Measurements from ENCODE around the gene GRAP2.

GRAP2 gene

GRCh38 chr22:40007853-40008710 lies 107.2 kb downstream of the GRAP2 start:
- no peak overlapping the region for H3K9ac ChIP-seq (ENCODE audit: low read length in 2 of 2)
- no peaks in the 10 kb centered on the region for H3K36me3 ChIP-seq (ENCODE audit: control insufficient read depth in 2 of 2, insufficient read depth in 2 of 2, low read length in 2 of 2)
- no peaks in the 10 kb centered on the region for H3K9me3 ChIP-seq (ENCODE audit: control insufficient read depth in 2 of 2, low read length in 2 of 2)
- peaks cover 3% of the 10 kb centered on the region for H3K4me1 ChIP-seq (ENCODE audit: control insufficient read depth, insufficient read depth, low read length)
- no peak overlapping the region for H3K27ac ChIP-seq (ENCODE audit: low read length)
- H3K4me3 ChIP-seq (ENCODE audit: low read length in 2 of 2): no peak overlapping the region
- H3K27me3 ChIP-seq (ENCODE audit: control insufficient read depth in 1 of 2, insufficient read depth in 2 of 2, low read length in 2 of 2): peaks cover 26 to 31% of the 10 kb centered on the region in 2 donors

- no peaks in the 10 kb centered on the region for H3K36me3 ChIP-seq (ENCODE audit: control insufficient read depth in 2 of 2, insufficient read depth in 2 of 2, low read length in 2 of 2)
- no peak overlapping the region for H3K27ac ChIP-seq (ENCODE audit: low read length)
- no peak overlapping the region for H3K4me3 ChIP-seq (ENCODE audit: low read length in 2 of 2)
- H3K27me3 ChIP-seq (ENCODE audit: control insufficient read depth in 1 of 2, insufficient read depth in 2 of 2, low read length in 2 of 2): peaks cover 24 to 26% of the 10 kb centered on the region in 2 donors
- H3K9ac ChIP-seq (ENCODE audit: low read length in 2 of 2): no peak overlapping the region
- H3K9me3 ChIP-seq (ENCODE audit: control insufficient read depth in 2 of 2, low read length in 2 of 2): no peaks in the 10 kb centered on the region
- H3K4me1 ChIP-seq (ENCODE audit: control insufficient read depth, insufficient read depth, low read length): peaks cover 3% of the 10 kb centered on the region
These were observed 107.9 kb downstream of the GRAP2 start for GRCh38 chr22:40008726-40009291.

GRCh38 chr22:40009292-40009774 lies 108.4 kb downstream of the GRAP2 start:
- no peak overlapping the region for H3K27ac ChIP-seq (ENCODE audit: low read length)
- H3K4me3 ChIP-seq (ENCODE audit: low read length in 2 of 2): no peak overlapping the region
- no peaks in the 10 kb centered on the region for H3K9me3 ChIP-seq (ENCODE audit: control insufficient read depth in 2 of 2, low read length in 2 of 2)
- H3K27me3 ChIP-seq (ENCODE audit: control insufficient read depth in 1 of 2, insufficient read depth in 2 of 2, low read length in 2 of 2): peaks cover 24 to 26% of the 10 kb centered on the region in 2 donors
- H3K4me1 ChIP-seq (ENCODE audit: control insufficient read depth, insufficient read depth, low read length): peaks cover 3% of the 10 kb centered on the region
- no peaks in the 10 kb centered on the region for H3K36me3 ChIP-seq (ENCODE audit: control insufficient read depth in 2 of 2, insufficient read depth in 2 of 2, low read length in 2 of 2)
- no peak overlapping the region for H3K9ac ChIP-seq (ENCODE audit: low read length in 2 of 2)

DNA sequence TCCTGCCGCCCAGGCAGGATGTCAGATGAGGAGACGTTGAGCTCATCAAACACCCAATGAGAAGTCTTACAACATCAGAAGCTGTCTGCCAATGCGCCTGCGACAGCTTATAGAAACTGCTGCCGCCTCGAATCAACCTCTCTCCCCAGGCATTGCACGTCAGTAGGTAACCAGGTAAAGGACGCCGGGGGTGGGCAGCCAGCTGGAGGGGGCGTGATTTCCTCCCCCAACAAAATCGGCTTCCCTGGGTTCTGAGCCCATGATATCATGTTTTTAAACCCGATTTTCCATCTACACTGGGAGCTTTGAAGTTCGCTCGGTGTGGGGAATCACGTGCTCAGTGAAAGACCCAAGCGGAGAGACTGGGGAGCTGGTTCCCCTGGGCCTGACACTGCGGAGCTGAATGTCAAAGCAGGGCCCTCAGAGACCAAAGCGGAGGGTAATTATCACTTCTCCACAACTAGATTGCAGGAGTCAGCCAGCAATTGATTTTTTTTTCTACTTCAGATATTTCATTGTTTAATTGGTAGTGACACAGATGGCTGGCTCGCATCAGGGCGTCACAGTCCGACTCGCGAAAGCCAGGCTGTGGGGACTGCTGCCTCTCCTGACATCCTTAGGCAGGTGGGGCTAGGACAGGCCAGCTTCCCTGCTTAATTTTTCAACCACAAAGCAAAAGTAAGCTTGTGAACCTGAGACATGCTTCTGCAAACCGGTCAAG lies 109.2 kb downstream of the GRAP2 start:
- H3K9ac ChIP-seq (ENCODE audit: low read length in 2 of 2): no peak overlapping the region
- H3K4me1 ChIP-seq (ENCODE audit: control insufficient read depth, insufficient read depth, low read length): peaks cover 3% of the 10 kb centered on the region
- no peaks in the 10 kb centered on the region for H3K9me3 ChIP-seq (ENCODE audit: control insufficient read depth in 2 of 2, low read length in 2 of 2)
- no peaks in the 10 kb centered on the region for H3K36me3 ChIP-seq (ENCODE audit: control insufficient read depth in 2 of 2, insufficient read depth in 2 of 2, low read length in 2 of 2)
- no peak overlapping the region for H3K27ac ChIP-seq (ENCODE audit: low read length)
- H3K27me3 ChIP-seq (ENCODE audit: control insufficient read depth in 1 of 2, insufficient read depth in 2 of 2, low read length in 2 of 2): peaks cover 23 to 24% of the 10 kb centered on the region in 2 donors
- no peak overlapping the region for H3K4me3 ChIP-seq (ENCODE audit: low read length in 2 of 2)

DNA sequence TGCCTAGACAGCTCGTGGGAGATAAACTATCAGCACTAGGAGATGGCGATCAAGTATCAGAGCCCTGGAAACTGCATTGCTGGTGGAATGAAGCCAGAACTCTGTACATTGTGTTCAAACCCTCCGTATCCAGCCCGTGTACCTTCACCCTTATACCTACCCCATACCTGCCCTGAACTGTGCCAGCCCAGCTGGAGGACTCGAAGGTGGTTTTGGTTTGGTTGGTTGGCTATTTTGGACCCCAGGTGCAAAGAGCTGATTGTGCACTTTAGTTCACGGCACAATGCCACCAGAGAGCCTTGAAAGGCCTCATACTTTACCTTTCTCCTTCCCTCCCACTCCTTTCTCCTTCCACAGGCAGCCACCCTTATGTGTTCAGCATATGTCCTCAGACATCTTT lies 109.9 kb downstream of the GRAP2 start:
- Histone ChIP-seq H3K27ac (ENCODE audit: low read length) (no peak overlapping the region), H3K4me3 (ENCODE audit: low read length in 2 of 2) (no peak overlapping the region), H3K9ac (ENCODE audit: low read length in 2 of 2) (no peak overlapping the region), H3K4me1 (ENCODE audit: control insufficient read depth, insufficient read depth, low read length) (peaks cover 3% of the 10 kb centered on the region), H3K36me3 (ENCODE audit: control insufficient read depth in 2 of 2, insufficient read depth in 2 of 2, low read length in 2 of 2) (no peaks in the 10 kb centered on the region), H3K27me3 (ENCODE audit: control insufficient read depth in 1 of 2, insufficient read depth in 2 of 2, low read length in 2 of 2) (peaks cover 23 to 24% of the 10 kb centered on the region in 2 donors), H3K9me3 (ENCODE audit: control insufficient read depth in 2 of 2, low read length in 2 of 2) (no peaks in the 10 kb centered on the region)

DNA sequence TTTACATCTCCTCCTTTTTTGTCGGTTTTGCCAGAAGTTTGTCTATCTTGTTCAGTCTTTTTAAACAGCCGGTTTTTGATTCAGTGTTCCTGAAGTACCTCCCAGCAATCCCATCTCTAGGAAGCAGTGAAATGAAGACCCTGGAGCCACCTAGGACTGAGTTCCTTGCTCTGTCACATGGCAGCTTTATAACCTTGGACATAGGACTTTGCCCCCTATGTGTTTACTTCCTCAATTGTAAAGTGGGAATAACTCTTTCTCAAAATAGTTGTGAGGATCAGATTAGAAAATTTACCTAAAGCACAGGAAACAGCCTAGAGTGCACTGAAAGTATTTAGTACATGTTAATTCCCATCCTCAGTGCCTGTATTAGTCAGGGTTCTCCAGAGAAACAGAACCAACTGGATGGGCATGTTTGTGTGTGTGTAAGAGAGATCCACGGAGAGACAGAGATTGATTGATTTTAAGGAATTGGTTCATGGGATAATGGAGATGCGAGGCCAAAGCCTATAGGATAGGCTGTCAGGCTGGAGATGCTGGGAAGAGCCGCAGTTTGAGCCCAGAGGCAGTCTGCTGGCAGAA lies 113.9 kb downstream of the GRAP2 start:
- Histone ChIP-seq H3K4me1 (ENCODE audit: control insufficient read depth, insufficient read depth, low read length) (no peaks in the 10 kb centered on the region), H3K27me3 (ENCODE audit: control insufficient read depth in 1 of 2, insufficient read depth in 2 of 2, low read length in 2 of 2) (peaks cover 12 to 20% of the 10 kb centered on the region in 2 donors), H3K9ac (ENCODE audit: low read length in 2 of 2) (no peak overlapping the region), H3K36me3 (ENCODE audit: control insufficient read depth in 2 of 2, insufficient read depth in 2 of 2, low read length in 2 of 2) (no peaks in the 10 kb centered on the region), H3K4me3 (ENCODE audit: low read length in 2 of 2) (no peak overlapping the region), H3K9me3 (ENCODE audit: control insufficient read depth in 2 of 2, low read length in 2 of 2) (no peaks in the 10 kb centered on the region), H3K27ac (ENCODE audit: low read length) (no peak overlapping the region)

DNA sequence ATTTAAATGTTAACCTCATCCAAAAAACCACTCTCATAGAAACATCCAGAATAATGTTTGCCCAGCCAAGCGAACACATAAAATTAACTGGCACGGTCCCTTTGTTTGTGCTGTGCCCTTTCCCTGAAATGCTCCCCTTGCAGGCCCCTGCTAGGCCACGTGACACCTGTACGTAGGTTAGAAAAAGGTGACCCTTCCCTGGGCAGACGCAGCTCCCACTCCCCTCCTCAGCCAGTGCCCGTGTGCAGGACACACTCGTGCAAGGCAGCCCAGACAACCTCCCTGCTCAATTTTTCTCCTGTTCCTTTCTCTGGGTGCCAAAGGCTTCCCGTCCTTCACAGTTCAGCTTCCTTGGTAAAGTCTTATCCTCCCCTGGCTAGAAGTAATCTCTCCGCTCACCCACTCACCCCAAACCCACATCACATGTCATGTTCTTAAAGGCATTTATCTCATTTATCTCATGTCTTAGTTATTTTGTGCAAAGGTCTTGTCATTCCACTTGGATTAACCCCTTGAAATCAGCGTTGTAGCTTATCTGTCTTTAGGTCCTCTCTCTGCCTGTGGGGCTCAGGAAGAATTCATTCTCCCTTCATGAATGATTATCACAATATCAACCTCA lies 114.6 kb downstream of the GRAP2 start:
- Histone ChIP-seq H3K9ac (ENCODE audit: low read length in 2 of 2) (no peak overlapping the region), H3K27ac (ENCODE audit: low read length) (no peak overlapping the region), H3K27me3 (ENCODE audit: control insufficient read depth in 1 of 2, insufficient read depth in 2 of 2, low read length in 2 of 2) (peaks cover 6 to 13% of the 10 kb centered on the region in 2 donors)

GRCh38 chr22:40018051-40018450 lies 117.2 kb downstream of the GRAP2 start:
- Histone ChIP-seq H3K4me1 (ENCODE audit: control insufficient read depth, insufficient read depth, low read length) (no peaks in the 10 kb centered on the region), H3K4me3 (ENCODE audit: low read length in 2 of 2) (no peak overlapping the region), H3K36me3 (ENCODE audit: control insufficient read depth in 2 of 2, insufficient read depth in 2 of 2, low read length in 2 of 2) (no peaks in the 10 kb centered on the region), H3K9me3 (ENCODE audit: control insufficient read depth in 2 of 2, low read length in 2 of 2) (no peaks in the 10 kb centered on the region), H3K9ac (ENCODE audit: low read length in 2 of 2) (no peak overlapping the region), H3K27me3 (ENCODE audit: control insufficient read depth in 1 of 2, insufficient read depth in 2 of 2, low read length in 2 of 2) (peaks cover 0 to 5% of the 10 kb centered on the region in 2 donors), H3K27ac (ENCODE audit: low read length) (no peak overlapping the region)

More for the DNA sequence above, 114.6 kb downstream of the GRAP2 start:
- H3K9me3 ChIP-seq (ENCODE audit: control insufficient read depth in 2 of 2, low read length in 2 of 2): no peaks in the 10 kb centered on the region
- H3K4me1 ChIP-seq (ENCODE audit: control insufficient read depth, insufficient read depth, low read length): no peaks in the 10 kb centered on the region
- H3K4me3 ChIP-seq (ENCODE audit: low read length in 2 of 2): no peak overlapping the region
- no peaks in the 10 kb centered on the region for H3K36me3 ChIP-seq (ENCODE audit: control insufficient read depth in 2 of 2, insufficient read depth in 2 of 2, low read length in 2 of 2)

- peaks cover 0 to 5% of the 10 kb centered on the region in 2 donors for H3K27me3 ChIP-seq (ENCODE audit: control insufficient read depth in 1 of 2, insufficient read depth in 2 of 2, low read length in 2 of 2)
- H3K9me3 ChIP-seq (ENCODE audit: control insufficient read depth in 2 of 2, low read length in 2 of 2): no peaks in the 10 kb centered on the region
- no peak overlapping the region for H3K27ac ChIP-seq (ENCODE audit: low read length)
- no peak overlapping the region for H3K4me3 ChIP-seq (ENCODE audit: low read length in 2 of 2)
- H3K9ac ChIP-seq (ENCODE audit: low read length in 2 of 2): no peak overlapping the region
- no peaks in the 10 kb centered on the region for H3K36me3 ChIP-seq (ENCODE audit: control insufficient read depth in 2 of 2, insufficient read depth in 2 of 2, low read length in 2 of 2)
- no peaks in the 10 kb centered on the region for H3K4me1 ChIP-seq (ENCODE audit: control insufficient read depth, insufficient read depth, low read length)
These were observed 118.2 kb downstream of the GRAP2 start for GRCh38 chr22:40019100-40019499.

- peaks cover 5 to 7% of the 10 kb centered on the region in 2 donors for H3K27me3 ChIP-seq (ENCODE audit: control insufficient read depth in 1 of 2, insufficient read depth in 2 of 2, low read length in 2 of 2)
- H3K27ac ChIP-seq (ENCODE audit: low read length): no peak overlapping the region
- H3K4me3 ChIP-seq (ENCODE audit: low read length in 2 of 2): no peak overlapping the region
- H3K4me1 ChIP-seq (ENCODE audit: control insufficient read depth, insufficient read depth, low read length): no peaks in the 10 kb centered on the region
- H3K9me3 ChIP-seq (ENCODE audit: control insufficient read depth in 2 of 2, low read length in 2 of 2): no peaks in the 10 kb centered on the region
- H3K9ac ChIP-seq (ENCODE audit: low read length in 2 of 2): no peak overlapping the region
- no peaks in the 10 kb centered on the region for H3K36me3 ChIP-seq (ENCODE audit: control insufficient read depth in 2 of 2, insufficient read depth in 2 of 2, low read length in 2 of 2)
These were observed 120.1 kb downstream of the GRAP2 start for GRCh38 chr22:40020956-40021355.

Measured in stomach smooth muscle (tissue), 2 donors.